Colon (tissue), 2 donors: Measurements from ENCODE around the gene GPC4.
A peak's percentile ranks its signal among the peaks of the same experiment; 100 is the strongest.
"Not testable (repeated sequence)": the region's sequence is repeated elsewhere in the genome, so short reads cannot be mapped to it uniquely, and the experiment has no call there.

Experiments
- FAIRE-seq: peaks from 2 replicates; lab custom pipeline; 2012; peaks lifted over from hg19 to GRCh38; lab: Jason Lieb, UNC
- donor health status: control.
- donor health status: control.

Gene GPC4

DNA sequence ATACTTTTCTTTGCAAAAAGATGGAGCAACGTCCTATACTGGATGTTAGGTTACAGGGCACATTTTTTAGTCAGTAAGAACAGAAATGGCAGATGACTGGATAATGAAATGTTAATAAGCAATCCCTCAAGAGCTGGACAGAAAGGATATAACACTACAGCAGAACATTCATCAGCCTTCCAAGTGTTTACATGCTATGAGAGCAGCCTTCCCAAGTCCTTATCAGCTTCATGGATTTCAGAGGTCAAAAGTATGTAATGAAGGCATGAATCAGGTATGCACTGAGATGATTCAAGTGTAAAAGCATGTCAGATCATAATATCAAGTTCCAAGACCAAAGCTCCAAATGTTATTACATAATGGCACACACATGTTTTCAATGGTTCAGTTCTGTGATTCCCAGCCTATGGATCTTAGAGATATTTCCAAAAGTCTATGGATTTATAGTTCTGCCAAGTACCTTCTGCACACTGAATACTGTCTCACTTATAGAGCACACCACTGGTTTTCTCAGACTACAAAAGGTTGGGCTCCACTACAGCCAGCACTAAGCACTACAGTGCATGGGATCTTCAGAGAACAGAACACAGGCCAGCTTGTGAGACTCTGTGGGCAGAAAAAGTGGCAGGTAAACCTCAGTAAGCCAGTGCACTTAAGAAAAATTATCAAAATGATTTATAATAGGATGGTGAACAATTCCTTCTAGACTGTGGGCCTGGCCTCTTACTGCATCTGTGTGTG is 49.2 kb downstream of the GPC4 start:
- no peak for FAIRE-seq

DNA sequence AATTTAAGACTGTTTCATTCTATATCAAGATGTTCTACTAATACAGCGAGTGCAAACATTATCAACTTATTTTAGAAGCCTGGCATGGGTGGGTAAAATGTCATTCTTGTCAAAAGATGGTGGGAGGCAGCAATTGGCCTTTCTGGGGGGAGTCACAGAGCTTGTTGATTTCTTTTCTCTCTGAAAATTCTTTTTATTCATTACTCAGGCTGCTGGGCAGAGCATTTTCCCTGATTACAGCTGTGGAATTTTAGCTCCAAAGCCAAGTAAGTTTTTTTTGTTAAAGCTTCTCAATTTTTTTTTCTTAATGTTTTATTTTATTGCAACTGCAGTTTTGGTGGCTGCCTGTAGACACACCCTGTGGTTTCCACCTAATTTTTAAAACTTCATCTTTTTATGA is 50.4 kb downstream of the GPC4 start:
- FAIRE-seq, result peak; percentile 10

DNA sequence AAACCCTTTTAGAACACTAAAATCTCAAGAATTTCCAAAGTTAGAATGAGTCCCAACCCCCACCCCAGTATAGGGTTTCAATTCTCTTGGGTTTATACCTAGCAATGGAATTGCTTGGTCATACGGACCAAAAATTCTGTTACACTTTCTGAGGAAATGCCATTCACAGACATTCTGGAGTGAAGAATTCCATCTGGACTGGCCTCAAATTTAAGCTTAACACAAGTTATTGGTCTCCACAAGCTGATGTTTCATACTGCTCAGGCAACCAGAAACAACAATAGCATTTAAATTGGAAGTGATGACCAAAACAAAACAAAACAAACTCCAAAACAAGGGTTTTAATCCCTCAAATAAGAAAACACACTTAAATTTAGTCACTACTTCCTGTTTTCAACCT is 51.1 kb downstream of the GPC4 start:
- no peak for FAIRE-seq

DNA sequence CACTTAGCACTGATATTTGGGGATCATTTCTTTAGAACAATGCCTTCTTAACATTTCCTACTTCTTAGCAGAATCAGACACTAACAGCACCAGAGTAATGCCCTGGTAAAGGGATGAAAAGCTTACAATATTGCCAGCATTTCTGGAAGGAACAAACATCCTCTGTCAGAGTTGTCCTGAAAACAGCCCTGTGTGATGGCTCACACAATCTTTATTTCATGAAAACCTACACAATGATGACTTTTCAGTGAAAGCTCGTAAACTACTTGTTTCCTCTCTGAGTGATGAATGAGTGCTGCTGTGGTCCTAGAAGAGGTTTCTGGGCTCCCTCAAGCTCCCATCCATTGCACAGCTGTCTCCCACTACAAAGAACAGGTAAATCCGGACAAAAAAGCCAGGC is 52.8 kb downstream of the GPC4 start:
- no peak for FAIRE-seq

DNA sequence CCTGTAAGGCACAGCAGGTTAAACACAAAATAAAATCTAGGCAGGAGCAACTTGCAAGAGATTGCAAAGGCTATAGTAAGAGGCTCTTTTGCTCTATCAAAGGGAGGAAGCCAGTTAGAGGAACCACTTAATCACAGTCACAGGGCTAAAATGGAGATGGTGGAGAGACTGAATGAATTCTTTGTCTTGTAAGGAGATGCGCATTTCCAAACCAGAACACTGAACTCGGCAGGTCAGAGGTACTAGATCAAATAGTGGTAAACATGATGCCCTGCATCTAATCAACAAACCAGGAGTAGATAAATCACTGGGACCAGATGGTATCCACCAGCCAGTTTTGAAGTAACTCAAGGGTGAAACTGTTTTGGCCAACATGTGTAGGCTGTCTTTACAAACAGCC is 55.8 kb downstream of the GPC4 start:
- no peak for FAIRE-seq

DNA sequence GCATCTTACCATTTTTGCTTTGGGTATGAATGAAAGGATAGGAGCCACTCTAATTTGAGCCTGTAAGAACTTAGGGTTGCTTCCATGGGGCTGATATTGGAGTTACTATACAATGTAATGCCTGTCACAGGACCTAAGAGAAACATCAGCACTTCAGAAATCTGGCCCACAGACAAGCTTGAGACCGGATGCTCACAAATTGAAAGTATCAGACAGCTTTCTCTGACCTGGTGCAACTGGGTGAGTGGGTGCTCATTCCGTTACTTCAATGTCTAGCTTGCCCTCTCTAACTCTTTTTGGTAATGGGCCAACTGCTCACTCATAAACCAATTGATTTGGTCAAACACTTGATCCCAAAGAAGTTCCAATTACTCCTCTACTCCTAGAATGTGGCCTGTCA is 62.1 kb downstream of the GPC4 start:
- no peak for FAIRE-seq

DNA sequence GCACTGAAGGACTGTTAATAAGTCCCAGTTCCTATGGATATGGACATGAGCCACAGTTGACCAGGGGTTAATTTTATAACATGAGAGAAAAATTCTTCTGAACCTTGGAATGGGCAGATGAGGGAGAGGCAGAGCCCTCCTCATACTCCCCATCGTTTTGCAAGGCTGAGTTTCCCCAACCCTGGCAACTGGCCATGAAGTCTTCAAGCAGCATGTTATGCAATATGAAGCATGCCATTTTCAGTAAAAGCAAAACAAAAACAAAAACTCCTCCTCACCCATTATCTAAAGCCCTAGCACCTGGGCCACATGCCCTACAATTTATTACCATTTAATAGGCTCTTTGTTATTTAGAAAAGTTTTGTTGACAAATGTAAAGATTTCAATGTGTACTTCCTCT is 64.5 kb downstream of the GPC4 start:
- FAIRE-seq, result peak; percentile 33

DNA sequence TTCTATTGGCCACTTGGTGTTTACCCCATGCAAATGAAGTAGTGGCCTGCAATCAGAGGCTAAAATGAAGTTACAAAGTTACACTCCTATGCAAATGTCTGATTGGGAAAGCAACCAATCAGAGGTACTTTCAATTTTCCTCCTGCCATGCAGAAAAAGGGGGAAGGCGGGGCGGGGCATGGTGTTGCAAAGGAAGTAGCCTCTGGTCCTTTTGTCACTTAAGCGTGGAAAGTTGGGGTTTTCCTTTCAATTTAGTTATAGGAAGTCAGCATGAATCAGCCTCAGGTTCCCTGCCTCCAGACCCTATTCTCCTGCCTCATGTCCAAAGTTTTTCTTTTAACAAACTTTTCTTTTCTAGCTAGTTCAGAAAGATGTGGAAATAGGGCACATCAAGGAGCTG is 69.3 kb downstream of the GPC4 start:
- no peak for FAIRE-seq

DNA sequence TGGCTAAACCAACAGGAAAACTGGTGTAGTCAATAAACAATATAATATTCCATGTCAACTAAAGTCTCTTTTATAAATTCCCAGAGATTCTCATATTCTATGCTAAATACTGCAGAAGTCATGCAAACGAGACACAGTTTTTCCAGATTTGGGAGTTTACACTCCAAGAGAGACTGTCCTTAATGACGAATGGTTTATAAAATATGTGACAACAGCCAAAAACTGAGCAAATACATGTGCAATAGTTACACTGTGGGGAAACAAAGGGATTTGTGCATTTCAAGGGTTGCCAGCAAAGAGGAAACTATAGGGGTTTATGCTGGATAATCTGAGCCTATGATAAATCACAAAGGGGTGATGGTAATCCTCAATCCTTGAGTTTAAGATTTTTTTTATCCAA is 75.7 kb downstream of the GPC4 start:
- FAIRE-seq, result no peak

DNA sequence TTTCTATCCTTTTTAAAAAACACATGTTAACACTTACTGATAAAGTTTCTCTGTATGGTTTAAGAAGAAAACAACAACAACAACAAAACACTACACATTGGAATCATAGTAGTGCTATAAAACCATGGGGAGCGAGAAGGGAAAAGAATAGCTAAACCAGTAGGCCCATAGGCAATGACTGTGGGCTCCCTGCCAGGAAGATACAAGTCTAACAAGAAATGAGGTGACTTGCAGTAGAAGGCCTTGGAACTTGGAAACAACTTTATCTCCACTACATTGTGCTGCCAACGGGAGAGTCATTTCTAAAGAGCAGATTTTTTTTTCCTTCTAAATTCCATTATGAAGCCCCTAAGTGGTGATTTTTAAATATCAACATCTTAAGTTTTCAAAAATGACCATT is 78.0 kb downstream of the GPC4 start:
- peak; percentile 92 for FAIRE-seq

DNA sequence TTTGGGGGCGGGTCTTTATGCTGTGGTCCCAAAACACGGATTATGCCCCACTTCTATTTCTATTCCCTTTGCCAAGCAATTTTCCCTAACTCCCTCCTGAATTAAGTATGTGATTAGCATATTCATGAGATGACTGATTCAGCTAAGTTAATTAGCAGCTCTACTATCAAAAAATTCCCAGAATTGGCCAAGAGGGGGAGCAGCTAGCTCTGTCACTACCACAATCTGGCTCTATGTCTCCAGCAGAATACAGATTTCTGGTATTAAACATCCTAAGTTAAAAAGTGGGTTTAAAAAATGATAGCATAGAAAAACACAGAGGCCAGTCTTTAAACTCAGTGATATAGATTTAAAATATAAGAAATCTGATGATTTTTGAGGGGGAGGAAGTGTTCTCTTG is 80.3 kb downstream of the GPC4 start:
- no peak for FAIRE-seq

DNA sequence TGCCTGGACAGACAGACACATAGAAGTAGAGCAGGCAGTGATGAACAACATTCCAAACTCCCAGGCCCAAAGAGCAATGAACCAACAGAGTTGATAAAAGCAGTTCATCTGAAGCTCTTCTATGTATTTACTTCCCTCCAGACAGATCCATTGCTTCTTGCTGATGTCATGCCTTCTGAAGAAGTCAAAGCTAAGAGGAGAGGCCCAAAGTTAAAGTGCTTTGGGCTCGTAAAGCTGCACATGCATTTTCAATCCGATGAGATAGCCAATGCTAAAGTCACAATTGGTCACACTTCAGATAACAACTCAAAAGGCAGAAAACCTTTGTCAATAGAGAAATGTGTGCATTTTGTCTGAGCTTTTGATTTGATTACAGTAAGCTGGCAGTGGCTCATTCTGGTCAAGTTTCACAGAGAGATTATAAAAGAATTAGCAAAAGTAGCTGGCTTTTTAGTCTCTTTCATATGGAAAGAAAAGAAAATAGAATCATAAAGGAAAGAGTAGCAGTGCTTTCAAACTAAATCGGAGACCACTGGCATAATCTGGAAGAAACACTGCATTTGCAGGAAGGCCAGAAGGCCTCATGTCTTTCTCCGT is 82.0 kb downstream of the GPC4 start:
- no peak for FAIRE-seq

DNA sequence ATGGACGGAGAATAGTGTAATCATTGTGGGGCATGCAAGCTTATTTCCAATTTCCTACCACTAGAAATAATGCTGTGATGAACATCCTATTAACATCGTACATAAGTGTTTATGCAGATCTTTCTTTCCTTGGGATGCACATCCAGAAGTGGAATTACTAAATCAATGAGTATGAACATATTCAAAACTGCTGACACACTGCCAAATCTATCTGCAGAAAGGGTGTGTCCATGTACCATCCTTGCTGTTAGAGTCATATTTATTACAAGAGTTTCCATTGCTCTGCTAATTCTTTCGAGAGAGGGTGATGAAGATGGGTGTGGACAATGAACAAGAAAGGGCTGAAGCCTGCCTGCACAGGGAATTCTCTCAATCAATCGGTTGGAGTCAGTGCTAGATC is 82.6 kb downstream of the GPC4 start:
- FAIRE-seq, result no peak

DNA sequence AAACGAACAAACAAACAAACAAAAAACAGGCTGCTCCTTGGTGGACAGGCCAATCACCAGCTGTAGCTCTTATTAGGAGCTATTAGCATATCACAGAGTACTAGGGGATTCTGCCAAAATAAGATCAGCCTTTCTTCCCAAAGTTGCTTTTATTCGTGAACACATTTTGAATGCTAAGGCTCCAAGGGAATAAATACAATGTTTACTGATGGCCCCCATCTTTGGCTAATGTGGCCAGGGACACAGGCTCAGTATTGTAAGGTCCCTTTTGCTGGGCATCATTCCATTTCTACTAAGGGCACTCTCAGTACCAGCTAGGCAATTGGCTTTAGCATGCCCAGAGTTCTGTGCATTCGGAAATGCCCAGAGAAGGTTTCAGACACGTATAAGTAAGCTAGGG is 84.3 kb downstream of the GPC4 start:
- no peak for FAIRE-seq

DNA sequence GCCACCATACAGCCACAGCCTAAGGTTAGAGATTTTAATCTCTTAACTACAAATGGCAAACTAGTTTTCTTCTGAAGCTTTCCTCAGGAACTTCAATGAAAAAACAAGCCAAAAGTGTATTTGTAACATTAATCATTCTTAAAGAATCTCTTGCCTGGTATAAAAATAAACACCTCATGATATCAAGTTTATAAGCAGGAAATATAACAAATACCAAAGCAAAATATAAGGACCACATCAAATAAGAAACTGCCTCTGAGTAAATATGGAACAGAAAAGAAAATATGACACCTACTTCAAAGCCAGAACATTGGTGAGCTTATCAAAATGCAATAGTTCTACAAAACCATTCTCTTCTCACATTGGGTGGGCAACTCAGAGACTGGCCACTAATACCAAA is 89.9 kb downstream of the GPC4 start:
- peak; percentile 5 for FAIRE-seq

DNA sequence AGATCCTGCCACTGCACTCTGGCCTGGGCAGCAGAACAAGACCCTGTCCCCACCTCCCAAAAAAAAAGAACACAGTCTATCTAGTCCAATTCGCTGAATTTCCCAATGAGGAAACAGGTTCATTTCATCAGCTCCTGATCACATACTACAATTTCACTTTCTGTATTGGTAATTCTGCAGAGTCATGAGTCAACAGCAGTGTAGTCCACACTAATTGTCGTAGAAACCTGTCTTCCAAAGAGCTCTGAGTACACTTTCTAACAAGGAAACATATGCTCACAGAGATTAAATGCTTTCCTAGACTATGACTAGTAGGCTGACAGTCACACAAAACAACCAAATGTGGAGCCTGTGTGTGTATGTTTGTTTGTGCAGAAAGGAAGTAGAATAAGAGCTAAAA is 91.9 kb downstream of the GPC4 start:
- no peak for FAIRE-seq

DNA sequence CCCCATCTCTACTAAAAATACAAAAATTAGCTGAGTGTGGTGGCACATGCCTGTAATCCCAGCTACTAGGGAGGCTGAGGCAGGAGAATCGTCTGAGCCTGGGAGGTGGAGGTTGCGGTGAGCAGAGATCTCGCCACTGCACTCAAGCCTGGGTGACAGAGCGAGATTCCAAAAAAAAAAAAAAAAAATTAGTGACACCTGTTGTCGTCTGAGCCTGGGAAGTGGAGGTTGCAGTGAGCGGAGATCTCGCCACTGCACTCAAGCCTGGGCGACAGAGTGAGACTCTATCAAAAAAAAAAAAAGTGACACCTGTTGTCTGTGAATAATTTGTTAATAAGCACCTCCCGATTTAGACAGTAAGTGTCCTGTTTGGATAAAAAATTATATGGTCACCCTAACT is 93.0 kb downstream of the GPC4 start:
- not testable (repeated sequence) for FAIRE-seq

DNA sequence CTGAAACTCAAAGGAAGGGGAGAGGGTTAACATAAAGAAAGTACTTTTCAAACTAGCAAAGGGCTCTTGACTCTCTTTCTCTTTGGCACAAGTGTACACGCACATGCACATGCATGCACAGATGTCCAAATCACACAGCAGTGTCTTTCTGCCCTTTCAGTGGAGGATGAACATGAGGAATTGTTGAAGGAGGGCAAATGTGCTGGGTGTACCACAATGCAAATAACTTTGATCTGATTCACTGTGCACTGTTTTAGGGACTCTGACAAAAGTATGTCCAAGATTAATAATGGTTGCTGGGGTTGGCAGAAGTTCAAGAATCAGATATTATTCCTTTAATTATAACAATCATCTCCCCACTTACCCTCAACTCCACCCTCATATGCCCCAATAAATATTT is 93.8 kb downstream of the GPC4 start:
- no peak for FAIRE-seq

DNA sequence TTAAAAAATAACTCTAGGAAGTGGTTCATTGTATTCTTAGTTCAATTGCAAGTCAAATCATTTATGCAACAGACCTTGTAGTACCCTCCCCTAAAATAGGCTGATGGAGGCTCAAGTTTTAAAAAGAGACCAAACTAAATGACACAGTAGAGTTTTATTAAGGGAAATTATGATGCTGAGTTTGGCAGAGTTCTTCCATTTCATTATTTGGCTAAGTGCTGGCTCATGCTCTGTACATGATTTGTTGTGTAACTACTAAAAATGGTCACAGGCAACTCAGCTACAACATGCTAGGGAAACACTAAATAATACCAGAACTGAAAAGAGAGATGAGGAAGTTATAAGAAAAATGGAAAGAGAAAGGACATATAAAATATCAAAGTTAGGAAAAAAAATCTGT is 101.0 kb downstream of the GPC4 start:
- FAIRE-seq, result peak; percentile 31

DNA sequence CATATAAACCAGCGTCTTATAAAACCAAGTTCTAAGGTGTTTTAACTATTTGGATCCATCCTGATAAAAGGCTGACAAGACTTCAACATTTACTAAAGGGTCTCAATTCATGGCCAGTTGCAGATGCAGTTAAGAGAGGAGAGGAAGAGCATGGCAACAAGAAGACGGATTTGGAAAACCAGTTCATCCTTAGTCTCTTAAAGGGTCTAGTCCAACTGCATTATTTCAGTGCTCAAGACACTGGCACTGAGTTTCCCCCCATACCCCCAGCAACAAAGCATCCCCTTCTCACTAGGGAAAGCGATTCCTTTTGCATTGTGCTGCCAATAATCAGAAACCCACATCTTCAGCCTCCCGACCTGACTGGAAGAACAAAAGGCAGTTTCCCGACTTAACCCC is 106.8 kb downstream of the GPC4 start:
- no peak for FAIRE-seq

DNA sequence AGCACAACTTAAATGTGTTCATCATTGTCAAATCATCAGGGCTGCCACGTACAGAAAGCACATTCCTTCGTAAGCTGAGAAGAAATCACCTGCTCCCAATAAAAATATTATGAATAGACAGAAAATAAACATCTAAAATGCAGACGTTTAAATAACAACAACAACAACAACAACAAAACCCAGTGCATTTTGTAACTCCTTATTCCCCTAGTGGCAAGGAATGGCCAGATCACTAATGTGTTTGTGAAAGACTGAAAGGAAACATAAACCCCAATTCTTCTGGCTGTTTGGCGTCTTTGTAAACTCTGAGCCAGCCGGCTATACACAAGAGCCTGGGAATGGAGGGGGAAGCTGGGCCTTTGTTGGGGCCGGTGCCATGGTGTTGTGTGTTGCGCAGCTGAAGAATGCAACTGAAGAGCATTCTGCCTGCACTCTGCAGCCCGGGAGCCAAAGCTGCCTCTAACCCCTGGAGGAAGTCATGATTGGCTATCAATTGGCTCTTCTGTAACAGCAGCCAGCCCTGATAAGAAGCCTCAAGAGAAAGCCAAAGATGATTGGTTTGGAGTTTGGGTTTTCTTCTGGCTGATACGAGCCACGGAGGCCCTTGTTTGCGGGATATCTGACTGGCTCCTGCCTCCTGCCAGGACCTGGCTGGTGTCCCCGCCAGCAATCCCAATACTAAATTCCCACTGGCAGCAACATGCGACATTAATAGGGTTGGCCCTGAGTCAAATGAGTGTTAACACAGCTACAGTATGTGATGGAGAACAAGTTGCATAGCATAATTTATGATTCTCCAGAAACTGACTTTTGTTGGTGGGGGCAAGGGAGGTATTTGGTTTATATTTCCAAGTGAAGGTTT is 107.4 kb downstream of the GPC4 start:
- FAIRE-seq, result no peak

DNA sequence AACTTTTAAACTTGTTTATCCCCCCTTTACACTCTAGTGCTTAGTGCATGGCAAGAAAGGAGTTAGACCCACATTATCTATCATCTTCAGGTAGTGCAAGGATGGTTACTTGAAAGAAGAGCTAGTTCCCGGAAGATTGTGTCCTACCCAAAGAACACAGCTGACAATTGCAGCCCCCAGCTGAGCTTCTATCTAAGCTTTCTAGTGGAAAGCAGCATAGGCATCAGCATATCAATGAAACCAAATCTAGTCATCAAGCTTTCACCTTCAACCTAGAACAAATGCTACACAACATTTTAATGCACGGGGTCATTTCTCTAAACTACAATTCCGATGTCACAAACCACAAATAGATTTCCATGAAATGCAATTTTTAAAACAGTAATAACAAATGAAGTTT is 108.2 kb downstream of the GPC4 start:
- no peak for FAIRE-seq

DNA sequence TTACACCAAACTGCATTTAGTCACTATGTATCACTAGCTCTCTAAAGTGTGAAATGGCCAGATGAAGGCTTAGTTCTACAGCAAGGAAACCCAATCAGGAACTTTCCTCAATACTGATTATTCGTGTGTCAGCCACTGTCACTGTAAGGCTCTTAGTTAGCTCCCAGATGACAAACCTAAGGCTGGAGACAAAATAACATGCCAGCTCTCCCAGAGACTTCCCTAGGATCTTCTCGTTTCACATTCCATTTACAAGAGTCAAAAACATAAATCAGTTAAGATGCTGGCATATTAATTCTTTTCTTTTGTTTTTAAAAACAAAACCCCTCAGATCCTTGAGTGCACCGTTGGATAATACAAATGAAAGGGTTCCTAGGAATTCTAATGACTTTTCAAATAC is 109.0 kb downstream of the GPC4 start:
- no peak for FAIRE-seq
